Suprapubic skin (tissue), 4 donors: ENCODE data around the gene DMAC2L. TPM values are rescaled to one million over a fixed set of nuclear protein-coding genes. Genes with fewer than 3 reads are reported as not detected.

Experiments used
- DNase-seq, 2 donors: peaks; one replicate each; pipeline ENCODE4 v3.0.0-alpha.2; 2019; ENCODE audit warnings: low spot score in 2 of 2
- H3K27ac ChIP-seq: fragments of 200-600 bp; sonication (generic); one replicate; pipeline ENCODE4 v1.5.1; 2019
- H3K27me3 ChIP-seq: fragments of 200-600 bp; sonication (generic); one replicate; pipeline ENCODE4 v1.5.1; 2019
- H3K36me3 ChIP-seq: fragments of 200-600 bp; sonication (generic); one replicate; pipeline ENCODE4 v1.5.1; 2019
- H3K4me1 ChIP-seq: fragments of 200-600 bp; sonication (generic); one replicate; pipeline ENCODE4 v1.5.1; 2019
- H3K4me3 ChIP-seq: fragments of 200-600 bp; sonication (generic); one replicate; pipeline ENCODE4 v1.5.1; 2019; ENCODE audit warnings: mild to moderate bottlenecking
- H3K9me3 ChIP-seq: fragments of 200-600 bp; sonication (generic); one replicate; pipeline ENCODE4 v1.5.1; 2019
- CTCF ChIP-seq, 2 donors: fragments of 200-600 bp in 1 of 2; fragments of 450-650 bp in 1 of 2; sonication (generic) in 1 of 2; IDR thresholded peaks; one replicate each; pipeline ENCODE4 v1.5.1; 2016 to 2019; ENCODE audit warnings: antibody characterized with exemption in 2 of 2, mild to moderate bottlenecking in 1 of 2, moderate library complexity in 1 of 2
- EP300 ChIP-seq: sonication (generic); formaldehyde crosslinking; IDR thresholded peaks from one replicate; pipeline ENCODE4 v1.6.1; 2017; ENCODE audit warnings: antibody characterized with exemption
- POLR2A ChIP-seq, 2 donors: fragments of 450-650 bp; IDR thresholded peaks; one replicate each; pipeline ENCODE4 v1.6.1; 2017; ENCODE audit warnings: antibody characterized with exemption in 2 of 2, mild to moderate bottlenecking in 2 of 2, moderate library complexity in 2 of 2
- POLR2AphosphoS5 ChIP-seq, 3 donors: sonication (generic); formaldehyde crosslinking; IDR thresholded peaks; one replicate each; pipeline ENCODE4 v1.6.1; 2017; ENCODE audit warnings: antibody characterized with exemption in 3 of 3
- WGBS: methylation state at CpG from one replicate; pipeline ENCODE4 v1.1.5; 2018; 5-methylcytosine and 5-hydroxymethylcytosine counted together
- total RNA-seq, 4 donors: library from RNA; depleted of rRNA; stranded (reverse); fragments of >200 nt; gene quantifications; one replicate each; pipeline ENCODE4 v1.1.0, GENCODE V29; 2016

DMAC2L gene
- total RNA-seq, 4 donors from 2014 or later = 11.6 to 20.5 (median 18.3) TPM

GRCh38 chr14:50331596-50331995 lies 19.5 kb downstream of the DMAC2L start:
- no peak for TF ChIP-seq POLR2AphosphoS5 (IDR thresholded peaks at IDR 0.05)
- TF ChIP-seq POLR2A (IDR thresholded peaks at IDR 0.05) = no peak
- TF ChIP-seq CTCF (IDR thresholded peaks at IDR 0.05) = no peak
- TF ChIP-seq EP300 = no peak
- Histone ChIP-seq H3K9me3 (no peaks in the 10 kb centered on the region), H3K27ac (no peak overlapping the region), H3K36me3 (peaks cover 30% of the 10 kb centered on the region), H3K27me3 (no peaks in the 10 kb centered on the region), H3K4me1 (peaks cover 26% of the 10 kb centered on the region), H3K4me3 (no peak overlapping the region)
- no peak for DNase-seq

DNA sequence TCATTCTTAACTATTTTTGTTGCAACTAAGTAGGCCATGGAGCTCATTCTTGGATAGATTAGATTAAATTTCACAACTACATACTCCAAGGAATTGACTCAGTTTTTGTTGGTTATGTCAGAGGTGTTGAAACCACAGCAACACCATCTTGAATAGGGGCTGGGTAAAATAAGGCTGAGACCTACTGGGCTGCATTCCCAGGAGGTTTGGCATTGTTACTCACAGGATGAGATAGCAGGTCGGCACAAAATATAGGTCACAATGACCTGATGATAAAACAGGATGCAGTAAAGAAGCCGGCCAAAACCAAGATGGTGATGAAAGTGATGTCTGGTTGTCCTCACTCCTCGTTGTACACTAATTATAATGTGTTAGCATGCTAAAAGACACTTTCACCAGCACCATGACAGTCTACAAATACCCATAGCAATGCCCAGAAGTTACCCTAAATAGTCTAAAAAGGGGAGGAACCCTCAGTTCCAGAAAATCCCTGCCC lies 20.9 kb downstream of the DMAC2L start:
- Histone ChIP-seq H3K27me3 (no peaks in the 10 kb centered on the region), H3K36me3 (peaks cover 21% of the 10 kb centered on the region), H3K4me3 (no peak overlapping the region), H3K27ac (no peak overlapping the region), H3K9me3 (no peaks in the 10 kb centered on the region), H3K4me1 (peaks cover 27% of the 10 kb centered on the region)
- no peak for DNase-seq
- no peak for TF ChIP-seq POLR2AphosphoS5 (IDR thresholded peaks at IDR 0.05)
- no peak for TF ChIP-seq EP300
- no peak for TF ChIP-seq CTCF (IDR thresholded peaks at IDR 0.05)
- TF ChIP-seq POLR2A (IDR thresholded peaks at IDR 0.05) = no peak
- WGBS = 54% methylated on average over 3 of the region's 3 CpGs

DNA sequence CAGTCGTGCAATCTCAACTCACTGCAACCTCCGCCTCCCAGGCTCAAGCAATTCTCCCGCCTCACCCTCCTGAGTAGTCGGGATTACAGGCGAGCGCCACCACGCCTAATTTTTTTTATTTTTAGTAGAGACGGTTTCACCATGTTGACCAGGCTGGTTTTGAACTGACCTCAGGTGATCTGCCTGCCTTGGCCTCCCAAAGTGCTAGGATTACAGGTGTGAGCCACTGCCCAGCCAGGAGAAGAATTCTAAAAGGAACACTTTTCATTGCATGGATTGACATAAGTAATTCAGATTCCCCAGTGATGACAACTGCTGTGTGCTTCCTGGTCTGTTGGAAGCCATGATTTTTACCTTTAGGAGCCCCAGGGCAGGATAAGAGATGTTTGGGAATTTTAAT lies 22.1 kb downstream of the DMAC2L start:
- DNase-seq = no peak
- no peak for TF ChIP-seq EP300
- TF ChIP-seq POLR2A (IDR thresholded peaks at IDR 0.05) = no peak
- TF ChIP-seq CTCF (IDR thresholded peaks at IDR 0.05) = no peak
- TF ChIP-seq POLR2AphosphoS5 (IDR thresholded peaks at IDR 0.05) = no peak
- Histone ChIP-seq H3K36me3 (peaks cover 12% of the 10 kb centered on the region), H3K27ac (peak overlapping the region; percentile 14), H3K27me3 (no peaks in the 10 kb centered on the region), H3K4me3 (no peak overlapping the region), H3K4me1 (peaks cover 27% of the 10 kb centered on the region), H3K9me3 (no peaks in the 10 kb centered on the region)
- WGBS = 83% methylated on average over 8 of the region's 8 CpGs

GRCh38 chr14:50335389-50335788 lies 23.3 kb downstream of the DMAC2L start:
- Histone ChIP-seq H3K4me1 (peaks cover 27% of the 10 kb centered on the region), H3K27ac (peak overlapping the region; percentile 49), H3K27me3 (no peaks in the 10 kb centered on the region), H3K4me3 (no peak overlapping the region), H3K36me3 (peaks cover 7% of the 10 kb centered on the region), H3K9me3 (no peaks in the 10 kb centered on the region)
- DNase-seq = peak in 1 of 2 donors; percentile 76
- WGBS = 10% methylated on average over 7 of the region's 7 CpGs
- TF ChIP-seq EP300 (no peak), POLR2AphosphoS5 (IDR thresholded peaks at IDR 0.05) (peak in 1 of 3 donors; percentile 14)

GRCh38 chr14:50335989-50336824 lies 24.1 kb downstream of the DMAC2L start:
- no peak overlapping the region for H3K4me3 ChIP-seq

More at GRCh38 chr14:50335989-50336824, 24.1 kb downstream of the DMAC2L start:
- H3K27me3 ChIP-seq = no peaks in the 10 kb centered on the region
- H3K36me3 ChIP-seq = peaks cover 7% of the 10 kb centered on the region
- TF ChIP-seq EP300 (no peak), POLR2A (IDR thresholded peaks at IDR 0.05) (no peak), CTCF (IDR thresholded peaks at IDR 0.05) (no peak), POLR2AphosphoS5 (IDR thresholded peaks at IDR 0.05) (no peak)
- H3K9me3 ChIP-seq = no peaks in the 10 kb centered on the region
- H3K4me1 ChIP-seq = peaks cover 27% of the 10 kb centered on the region
- WGBS = 45% methylated on average over 7 of the region's 7 CpGs
- peak overlapping the region; percentile 49 for H3K27ac ChIP-seq
- no peak for DNase-seq
